ENCODE measurements around the gene POLR2I. TPM values are rescaled to one million over a fixed set of nuclear protein-coding genes. Genes with fewer than 3 reads are reported as not detected.

POLR2I gene
- total RNA-seq: 10 to 100 TPM; 54.2 to 98.4 (median 77.4) TPM

GRCh38 chr19:36114721-36115452 is at the start of gene POLR2I:
Gene POLR2I (minus strand): TSS chr19:36114875. CDS start chr19:36114856, 19 bp downstream.
- H3K27me3 ChIP-seq: no peaks in the 10 kb centered on the region
- WGBS, 2 donors: 0 to 1% methylated on average over 55 to 60 of the region's 60 CpGs
- no peaks in the 10 kb centered on the region for H3K9me3 ChIP-seq
- peaks cover 0 to 54% (median 21%) of the 10 kb centered on the region in 4 donors for H3K4me1 ChIP-seq
- H3K36me3 ChIP-seq: peaks cover 0 to 72% (median 3%) of the 10 kb centered on the region in 3 donors
- peak within 1 kb of the TSS; percentile 73 to 95 (median 88) for H3K27ac ChIP-seq
- peak within 1 kb of the TSS; percentile 58 to 97 (median 75) for H3K4me3 ChIP-seq
- peak; percentile 99 for DNase-seq (ENCODE audit: low spot score in 2 of 2)
- TF ChIP-seq EP300 (IDR thresholded peaks at IDR 0.05) (peak; percentile 69 to 95), POLR2A (IDR thresholded peaks at IDR 0.05) (peak; percentile 56 to 66), CTCF (IDR thresholded peaks at IDR 0.05) (peak in 2 of 5 experiments; percentile 34 to 45)

GRCh38 chr19:36163813-36164212 is 49.1 kb upstream of the POLR2I start:
- Histone ChIP-seq H3K36me3 (peaks cover 0 to 19% (median 0%) of the 10 kb centered on the region in 3 donors), H3K27me3 (no peaks in the 10 kb centered on the region), H3K4me3 (no peak overlapping the region), H3K9me3 (no peaks in the 10 kb centered on the region), H3K4me1 (no peaks in the 10 kb centered on the region), H3K27ac (no peak overlapping the region)
- no peak for DNase-seq (ENCODE audit: low spot score in 2 of 2)
- TF ChIP-seq CTCF (IDR thresholded peaks at IDR 0.05): no peak
- TF ChIP-seq EP300 (IDR thresholded peaks at IDR 0.05): no peak
- TF ChIP-seq POLR2A (IDR thresholded peaks at IDR 0.05): no peak
- 90 to 98% methylated on average over 12 of the region's 12 CpGs for WGBS, 2 donors

- WGBS, 2 donors: 72 to 82% methylated on average over 7 of the region's 7 CpGs
- H3K27ac ChIP-seq: no peak overlapping the region
- no peak for TF ChIP-seq EP300 (IDR thresholded peaks at IDR 0.05)
- no peak for TF ChIP-seq POLR2A (IDR thresholded peaks at IDR 0.05)
- TF ChIP-seq CTCF (IDR thresholded peaks at IDR 0.05): no peak
- peaks cover 0 to 4% (median 0%) of the 10 kb centered on the region in 4 donors for H3K4me1 ChIP-seq
- H3K4me3 ChIP-seq: no peak overlapping the region
- DNase-seq (ENCODE audit: low spot score in 2 of 2): no peak
- no peaks in the 10 kb centered on the region for H3K9me3 ChIP-seq
- H3K27me3 ChIP-seq: no peaks in the 10 kb centered on the region
- H3K36me3 ChIP-seq: peaks cover 0 to 15% (median 0%) of the 10 kb centered on the region in 3 donors
Measured at GRCh38 chr19:36160821-36161596, 46.3 kb upstream of the POLR2I start.

GRCh38 chr19:36153126-36153525 is 38.5 kb upstream of the POLR2I start:
- peak overlapping the region in 2 of 4 donors; percentile 58 to 68 for H3K4me3 ChIP-seq
- no peaks in the 10 kb centered on the region for H3K9me3 ChIP-seq
- no peak for TF ChIP-seq CTCF (IDR thresholded peaks at IDR 0.05)
- TF ChIP-seq POLR2A (IDR thresholded peaks at IDR 0.05): no peak
- no peak for TF ChIP-seq EP300 (IDR thresholded peaks at IDR 0.05)
- peaks cover 0 to 36% (median 9%) of the 10 kb centered on the region in 3 donors for H3K36me3 ChIP-seq
- DNase-seq (ENCODE audit: low spot score in 2 of 2): no peak
- WGBS, 2 donors: 91 to 94% methylated on average over 10 of the region's 10 CpGs
- H3K4me1 ChIP-seq: peaks cover 0 to 32% (median 4%) of the 10 kb centered on the region in 4 donors
- peak overlapping the region; percentile 90 to 98 (median 94) for H3K27ac ChIP-seq
- H3K27me3 ChIP-seq: no peaks in the 10 kb centered on the region
